ENCODE data around the gene VAT1L. TPM values are rescaled to one million over a fixed set of nuclear protein-coding genes. Genes with fewer than 3 reads are reported as not detected.

VAT1L gene
- total RNA-seq, 1 experiment from 2014 or later: not detected

DNA sequence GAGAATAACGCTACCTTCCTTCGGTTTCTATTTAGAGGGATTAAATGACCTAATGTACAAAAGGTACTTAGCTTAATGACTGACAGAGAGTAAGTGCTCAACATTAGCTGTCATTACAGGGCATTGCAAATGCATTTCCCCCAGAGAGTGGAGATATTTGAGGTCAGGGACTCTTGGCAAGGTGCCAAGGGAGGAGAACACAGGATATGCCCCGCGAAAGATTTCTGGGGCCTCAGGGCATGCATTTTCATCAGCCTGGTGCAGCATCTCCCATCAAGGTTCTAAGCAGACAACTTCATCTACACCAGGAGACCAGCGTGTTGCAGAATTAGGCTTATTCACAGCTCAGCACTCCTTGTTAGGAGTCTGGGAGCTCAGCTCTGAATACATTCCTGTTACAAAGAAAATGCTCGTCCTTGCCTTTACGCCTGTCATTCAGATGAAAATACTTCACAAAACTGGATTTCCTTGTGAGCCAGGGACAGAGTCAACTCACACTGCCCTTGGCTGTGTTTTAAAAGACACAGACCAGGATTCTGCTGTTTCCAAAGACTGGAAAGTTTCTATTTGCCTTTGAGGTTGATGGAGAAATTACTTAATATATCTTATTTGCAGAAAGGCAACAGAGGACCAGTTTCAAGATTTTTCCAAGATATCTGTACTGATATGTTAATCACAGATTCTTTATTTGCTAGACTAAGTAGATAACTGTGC lies 108.2 kb downstream of the VAT1L start:
- DNase-seq (ENCODE audit: low spot score): no peak
- in situ Hi-C loops (cut with HindIII; ENCODE audit: low sequenced_read_pairs): no loop called here

DNA sequence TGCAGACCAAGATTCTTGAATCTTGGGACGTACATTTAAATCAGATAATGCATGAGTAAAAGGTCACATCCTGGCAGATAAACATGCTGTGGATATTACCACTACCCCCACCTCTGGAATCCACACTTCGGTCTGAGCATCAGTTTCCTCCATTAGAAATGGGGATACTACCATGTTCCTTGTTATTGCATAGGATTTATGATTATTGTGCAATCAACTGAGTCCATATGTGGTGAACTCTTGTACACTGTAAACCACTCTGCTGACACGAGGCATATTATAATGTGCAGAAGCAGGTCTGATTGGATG lies 108.7 kb downstream of the VAT1L start:
- DNase-seq (ENCODE audit: low spot score): no peak
- in situ Hi-C loops (cut with HindIII; ENCODE audit: low sequenced_read_pairs): no loop called here

DNA sequence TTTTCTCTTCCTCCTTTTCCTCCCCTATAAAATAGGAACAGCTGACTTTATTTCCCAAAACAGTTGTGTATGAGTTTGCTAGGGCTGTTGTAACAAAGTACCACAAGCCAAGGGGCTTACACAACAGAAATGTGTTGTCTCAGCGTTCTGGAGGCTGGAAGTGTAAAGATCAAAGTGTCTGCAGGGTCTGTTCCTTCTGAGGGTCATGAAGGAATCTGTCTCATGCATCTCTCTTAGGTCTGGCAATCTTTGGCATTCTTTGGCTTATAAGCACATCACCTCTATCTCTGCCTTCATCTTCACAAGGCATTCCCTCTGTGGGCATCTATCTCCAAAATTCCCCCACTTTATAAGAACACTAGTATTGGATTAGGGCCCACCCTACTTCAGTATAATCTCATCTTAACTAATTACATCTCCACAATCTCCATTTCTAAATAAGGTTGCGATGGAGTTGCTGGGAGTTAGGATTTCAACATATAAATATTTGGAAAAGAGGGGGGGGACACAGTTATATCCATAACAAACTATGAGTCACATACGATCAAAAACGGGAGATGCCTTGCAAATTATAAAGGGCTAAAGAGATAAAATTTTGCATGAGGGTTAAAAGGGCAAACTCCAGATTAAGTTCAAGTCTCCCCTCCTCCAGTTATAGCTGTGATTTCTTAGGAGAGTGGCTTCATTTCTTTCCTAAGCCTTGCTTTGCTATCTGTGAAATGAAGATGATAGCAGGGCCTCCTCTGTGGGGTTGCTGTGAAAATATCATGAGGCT lies 109.7 kb downstream of the VAT1L start:
- in situ Hi-C loops (cut with HindIII; ENCODE audit: low sequenced_read_pairs): no loop called here
- DNase-seq (ENCODE audit: low spot score): no peak

DNA sequence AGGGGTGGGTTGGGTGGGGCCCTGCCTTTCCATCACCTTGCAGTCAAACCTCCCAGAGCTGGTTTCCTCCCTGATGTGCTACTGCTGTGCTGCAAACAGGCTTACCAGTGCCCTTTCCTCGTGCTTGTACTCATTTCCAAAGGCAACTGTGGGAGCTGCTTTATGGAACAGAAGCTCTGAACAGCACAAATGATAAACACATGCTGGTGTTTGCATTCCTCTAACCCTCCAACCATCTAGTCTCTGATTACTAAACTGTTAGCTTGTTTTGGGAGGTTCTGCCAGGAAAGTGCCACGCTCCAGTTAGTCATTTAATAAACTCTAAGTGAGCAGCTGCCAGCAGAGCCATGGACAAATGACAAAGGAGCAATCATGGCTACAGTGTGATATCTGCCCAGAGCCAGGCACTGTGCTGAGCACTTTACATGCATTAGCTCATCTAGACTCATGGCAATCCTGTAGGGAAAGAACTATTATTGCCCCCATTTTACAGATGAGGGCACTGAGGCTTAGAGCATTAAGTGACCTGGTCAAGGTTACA lies 110.4 kb downstream of the VAT1L start:
- peak; percentile 62 for DNase-seq (ENCODE audit: low spot score)
- in situ Hi-C loops (cut with HindIII; ENCODE audit: low sequenced_read_pairs): no loop called here

DNA sequence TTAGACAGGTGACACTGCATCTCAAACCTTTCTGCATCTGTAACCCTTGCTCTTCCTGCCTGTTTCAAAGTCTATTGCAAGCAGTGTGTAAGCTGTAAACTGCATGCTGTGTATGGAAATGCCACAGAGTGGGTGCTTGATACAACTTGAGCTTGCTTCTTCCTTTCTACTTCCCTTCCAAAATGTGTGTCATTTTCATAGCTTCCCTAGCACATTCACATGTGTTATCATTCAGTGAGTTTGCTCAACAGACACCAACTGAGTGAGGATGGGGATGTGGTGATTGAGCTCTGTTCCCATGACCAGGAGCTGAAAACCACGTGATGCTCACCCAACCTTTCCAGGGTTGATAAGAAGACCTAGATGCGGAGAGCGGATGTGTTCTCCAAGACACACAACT lies 111.1 kb downstream of the VAT1L start:
- in situ Hi-C loops (cut with HindIII; ENCODE audit: low sequenced_read_pairs): no loop called here
- DNase-seq (ENCODE audit: low spot score): no peak

DNA sequence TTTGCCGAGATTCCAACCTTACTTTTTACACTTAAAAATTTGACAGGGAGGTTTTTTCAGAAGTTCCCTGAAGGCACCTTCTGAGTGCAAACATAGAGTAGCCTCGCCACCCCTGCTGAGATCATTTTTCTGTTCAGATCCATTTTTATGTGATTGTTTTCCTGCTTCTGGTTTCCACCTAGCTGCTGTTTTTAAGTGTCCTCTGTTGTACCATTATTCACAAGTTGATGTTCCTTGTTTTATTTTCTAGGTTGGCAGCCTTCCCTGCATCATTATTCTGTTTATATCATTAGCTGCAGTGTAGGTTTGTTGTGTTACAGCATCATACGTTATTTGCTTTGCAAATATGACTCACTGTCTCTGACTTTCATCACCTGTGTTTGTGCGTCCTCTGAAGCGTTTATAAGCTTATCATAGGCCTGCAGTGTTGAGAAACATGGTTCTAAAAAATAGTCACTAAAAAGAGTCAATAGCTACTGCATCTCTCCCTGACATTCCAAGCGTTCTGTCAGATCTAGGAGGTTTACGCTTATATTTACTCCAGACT lies 117.1 kb downstream of the VAT1L start:
- no peak for DNase-seq (ENCODE audit: low spot score)
- in situ Hi-C loops (cut with HindIII; ENCODE audit: low sequenced_read_pairs): no loop called here

DNA sequence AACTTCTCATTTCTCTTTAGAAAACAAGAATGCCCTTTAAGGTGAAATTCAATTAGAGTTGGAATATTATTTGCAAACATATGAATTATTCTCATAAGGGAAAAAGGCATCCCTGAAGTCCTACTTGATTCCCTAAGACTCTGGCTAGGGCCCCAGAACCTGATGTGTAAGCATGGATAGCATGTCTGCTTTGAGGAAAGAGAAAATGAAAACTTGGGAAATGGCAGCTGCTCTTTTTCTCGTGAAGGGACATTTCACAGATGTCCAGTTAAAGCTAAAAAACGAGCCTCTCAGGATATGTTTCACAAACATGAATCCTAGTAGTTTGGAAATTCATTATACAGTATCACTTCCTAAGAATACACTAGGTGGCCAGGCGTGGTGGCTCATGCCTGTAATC lies 121.7 kb downstream of the VAT1L start:
- in situ Hi-C loops (cut with HindIII; ENCODE audit: low sequenced_read_pairs): no loop called here
- no peak for DNase-seq (ENCODE audit: low spot score)

DNA sequence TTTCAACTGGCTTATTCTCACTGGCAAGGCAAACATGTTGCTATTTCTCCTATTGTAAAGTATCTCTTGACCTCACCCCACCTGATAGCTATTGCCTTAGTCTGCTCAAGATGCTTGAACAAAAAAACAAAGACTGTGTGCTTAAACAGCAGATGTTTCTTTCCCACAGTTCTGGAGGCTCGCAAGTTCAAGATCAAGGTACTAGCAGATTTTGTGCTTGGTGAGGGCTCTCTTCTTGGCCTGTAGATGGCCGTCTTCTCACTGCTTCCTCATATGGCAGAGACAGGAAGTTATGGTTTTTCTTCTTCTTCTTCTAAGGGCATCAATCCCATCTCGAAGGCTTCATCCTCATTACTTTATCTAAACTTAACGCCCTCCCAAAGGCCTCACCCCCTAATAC lies 124.3 kb downstream of the VAT1L start:
- no peak for DNase-seq (ENCODE audit: low spot score)
- in situ Hi-C loops (cut with HindIII; ENCODE audit: low sequenced_read_pairs): no loop called here

DNA sequence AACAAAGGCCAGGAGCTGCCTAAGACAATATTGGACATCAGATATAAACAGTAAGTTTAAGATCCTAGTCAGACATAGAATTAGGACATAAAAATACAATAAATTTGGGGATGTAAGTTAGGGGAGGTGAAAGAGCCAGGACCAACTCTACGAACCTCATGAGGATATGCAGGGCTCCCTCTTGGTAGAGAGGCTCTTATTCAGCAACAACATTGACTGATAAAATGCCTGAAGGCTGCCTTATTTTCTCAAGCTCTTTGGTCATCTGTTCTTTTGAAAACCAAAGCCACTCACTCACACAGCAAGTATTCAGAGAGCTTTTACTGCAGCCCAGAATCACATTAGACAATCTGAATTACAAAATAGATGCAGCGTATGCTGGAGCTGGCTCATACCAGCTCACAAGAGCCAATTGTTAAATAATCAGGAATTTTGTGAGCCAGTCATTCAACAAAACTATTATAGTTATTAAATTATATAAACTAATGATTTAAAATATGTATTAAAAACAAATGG lies 125.4 kb downstream of the VAT1L start:
- in situ Hi-C loops (cut with HindIII; ENCODE audit: low sequenced_read_pairs): no loop called here
- DNase-seq (ENCODE audit: low spot score): no peak

DNA sequence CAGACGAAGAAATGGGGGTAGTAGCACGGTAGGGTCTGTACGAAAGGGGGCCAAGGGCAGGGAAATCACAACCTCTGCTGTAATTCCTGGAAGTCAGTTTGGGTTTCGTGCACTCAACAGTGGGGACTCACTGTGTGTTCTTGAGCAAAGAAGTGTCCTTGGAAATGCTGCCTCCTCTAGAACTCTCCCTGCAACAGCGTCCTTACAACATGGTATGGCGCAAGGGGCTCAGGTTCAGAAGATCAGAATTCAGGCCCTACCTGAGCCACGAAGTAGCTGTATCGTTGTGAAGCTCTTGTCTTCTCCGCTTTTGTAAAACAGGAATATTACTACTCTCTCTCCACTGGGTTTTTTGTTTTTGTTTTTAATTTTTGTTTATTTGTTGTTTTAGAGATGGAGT lies 127.7 kb downstream of the VAT1L start:
- no peak for DNase-seq (ENCODE audit: low spot score)
- in situ Hi-C loops (cut with HindIII; ENCODE audit: low sequenced_read_pairs): no loop called here

DNA sequence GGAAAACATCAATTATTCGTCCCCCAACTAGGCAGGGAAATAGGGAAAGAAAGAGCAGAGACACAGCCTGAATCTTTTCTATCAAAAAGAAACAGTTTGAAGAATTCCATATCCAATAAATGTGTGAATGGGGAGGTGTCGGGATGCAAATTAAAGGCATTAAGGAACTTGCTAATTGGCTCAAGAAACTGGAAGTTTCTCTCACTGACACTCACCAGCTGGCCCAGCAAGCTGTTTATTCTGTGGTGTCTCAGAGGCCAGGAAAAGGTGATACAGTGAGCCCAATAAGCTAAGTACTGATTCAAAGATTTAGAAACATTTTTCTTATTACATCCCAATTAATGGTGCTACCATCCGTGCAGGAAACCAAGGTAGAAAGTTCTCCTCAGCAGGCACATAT lies 129.6 kb downstream of the VAT1L start:
- in situ Hi-C loops (cut with HindIII; ENCODE audit: low sequenced_read_pairs): no loop called here
- DNase-seq (ENCODE audit: low spot score): peak; percentile 33

DNA sequence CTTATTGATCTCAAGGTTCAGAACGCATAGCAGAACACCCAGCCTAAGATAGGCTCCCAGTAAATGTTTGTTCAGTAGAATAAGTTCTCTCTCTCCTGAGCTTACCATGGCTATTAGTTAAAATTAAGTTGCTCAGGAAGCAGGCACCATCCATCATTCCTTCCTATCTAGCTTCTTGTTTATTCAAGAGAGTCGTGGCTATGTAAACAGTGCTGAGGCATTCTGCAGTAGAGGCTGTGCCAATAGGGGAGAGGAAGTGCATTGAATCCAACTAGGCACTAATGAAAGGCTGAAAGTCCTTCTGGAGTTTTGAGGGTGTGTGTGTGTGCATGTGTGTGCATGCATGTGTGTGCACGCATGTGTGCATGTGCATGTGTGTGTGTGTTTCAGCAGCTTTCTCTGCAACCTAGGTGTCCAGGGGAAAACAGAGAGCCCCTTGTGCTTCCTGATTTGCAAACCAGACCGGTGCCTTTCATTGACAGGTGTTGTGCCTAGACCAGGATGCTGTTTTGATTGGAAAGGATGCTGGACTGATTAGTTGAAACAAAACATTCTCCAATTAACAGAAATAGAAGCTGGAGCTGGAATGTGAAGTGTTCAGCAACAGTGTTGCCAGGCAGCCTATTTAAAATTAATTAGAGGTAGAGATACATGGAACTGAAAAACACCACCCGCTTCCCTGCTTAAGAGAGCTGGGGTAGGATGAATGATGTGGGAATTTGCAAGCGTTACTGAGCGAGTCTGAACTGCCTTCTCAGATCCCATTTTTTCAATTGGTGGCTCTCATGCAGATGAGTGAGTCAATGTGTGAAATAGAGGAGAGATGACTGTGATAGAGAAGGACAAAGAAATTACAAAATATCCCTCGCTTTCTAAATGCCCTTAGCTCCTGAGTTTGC lies 130.7 kb downstream of the VAT1L start:
- in situ Hi-C loops (cut with HindIII; ENCODE audit: low sequenced_read_pairs): no loop called here
- no peak for DNase-seq (ENCODE audit: low spot score)

DNA sequence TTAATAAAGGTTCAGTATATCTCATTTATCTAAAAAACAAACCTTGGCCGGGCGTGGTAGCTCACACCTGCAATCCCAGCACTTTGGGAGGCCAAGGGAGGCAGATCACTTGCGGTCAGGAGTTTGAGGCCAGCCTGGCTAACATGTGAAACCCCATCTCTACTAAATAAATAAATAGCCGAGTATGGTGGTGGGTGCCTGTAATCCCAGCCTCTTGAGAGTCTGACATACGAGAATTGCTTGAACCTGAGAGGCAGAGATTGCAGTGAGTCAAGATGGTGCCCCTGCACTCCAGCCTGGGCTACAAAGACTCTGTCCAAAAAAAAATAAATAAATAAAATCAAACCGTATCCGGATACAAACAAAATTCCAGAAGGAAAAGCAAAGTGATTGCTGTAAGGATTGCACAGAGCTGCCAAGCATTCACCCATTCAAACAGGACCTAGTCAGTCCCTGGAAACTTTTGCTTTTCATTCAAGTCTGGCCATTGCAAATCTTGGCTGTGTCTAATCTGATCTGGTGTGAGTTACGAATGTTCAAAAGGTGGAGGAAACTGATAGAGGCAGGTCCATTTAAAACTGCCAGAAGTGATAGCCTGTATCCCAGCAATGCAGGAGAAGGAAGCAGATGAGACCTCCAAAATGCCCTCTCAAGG lies 131.5 kb downstream of the VAT1L start:
- in situ Hi-C loops (cut with HindIII; ENCODE audit: low sequenced_read_pairs): no loop called here
- DNase-seq (ENCODE audit: low spot score): no peak

DNA sequence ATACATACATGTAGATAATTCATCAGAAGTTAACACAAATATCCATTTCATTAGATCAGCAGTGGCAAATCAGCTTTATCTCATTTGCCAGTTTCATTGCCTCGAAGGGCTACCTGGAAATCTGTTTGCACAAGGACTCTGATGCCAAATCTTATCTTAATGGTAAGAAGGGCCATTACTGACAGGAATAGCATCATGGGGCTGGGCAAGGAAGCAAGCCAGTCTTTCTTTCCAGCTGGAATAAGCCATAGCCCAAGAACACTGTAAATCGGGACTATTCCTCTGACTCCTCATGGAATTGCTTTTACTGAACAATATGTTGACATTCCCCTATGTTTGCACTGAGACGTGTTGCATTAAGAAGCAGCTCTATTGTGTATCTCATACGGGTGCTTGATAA lies 132.6 kb downstream of the VAT1L start:
- in situ Hi-C loops (cut with HindIII; ENCODE audit: low sequenced_read_pairs): no loop called here
- no peak for DNase-seq (ENCODE audit: low spot score)

DNA sequence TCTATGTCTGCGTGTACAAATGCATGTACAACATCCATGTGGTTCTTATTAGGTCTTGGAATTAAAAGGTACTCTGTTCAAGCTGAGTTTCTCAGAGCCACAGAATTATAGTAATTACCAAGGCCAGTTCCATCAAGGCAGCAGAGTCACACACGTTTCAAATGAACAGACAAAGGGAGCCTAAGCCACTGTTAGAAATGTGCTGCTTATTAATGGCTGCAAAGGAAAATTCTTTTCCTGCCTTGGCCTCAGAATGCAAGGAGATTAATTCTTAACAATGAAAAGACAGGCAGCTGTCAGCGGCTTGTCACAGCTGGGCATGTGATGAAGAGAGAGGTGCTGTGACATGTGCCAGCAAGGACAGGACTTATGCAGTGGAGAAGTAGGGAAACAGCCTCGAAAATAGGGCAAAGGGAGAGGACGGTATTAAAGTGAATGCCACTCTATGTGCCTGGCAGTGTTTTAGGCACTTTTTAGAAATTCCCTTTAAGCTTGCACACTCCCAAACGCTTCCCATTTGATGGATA lies 133.9 kb downstream of the VAT1L start:
- in situ Hi-C loops (cut with HindIII; ENCODE audit: low sequenced_read_pairs): no loop called here
- no peak for DNase-seq (ENCODE audit: low spot score)

DNA sequence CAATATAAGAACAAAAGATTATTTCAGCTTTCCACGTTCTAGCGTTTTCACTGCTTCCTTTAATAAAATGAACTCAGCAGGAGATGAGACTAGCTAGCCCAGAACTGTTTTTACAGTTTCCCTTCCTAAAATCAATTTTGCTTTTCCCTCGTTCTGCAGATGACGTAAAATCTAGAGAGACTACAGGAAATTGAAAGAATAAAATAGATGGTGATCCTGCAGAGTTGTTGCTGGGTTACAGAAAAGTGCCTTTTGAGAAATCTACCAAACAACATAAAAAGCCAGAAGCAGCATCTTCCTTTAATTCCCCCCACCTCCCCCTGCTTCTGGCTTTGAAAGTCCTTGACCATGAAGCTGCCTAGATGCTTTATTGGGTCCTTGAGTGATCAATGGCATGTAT lies 137.2 kb downstream of the VAT1L start:
- in situ Hi-C loops (cut with HindIII; ENCODE audit: low sequenced_read_pairs): no loop called here
- DNase-seq (ENCODE audit: low spot score): no peak

DNA sequence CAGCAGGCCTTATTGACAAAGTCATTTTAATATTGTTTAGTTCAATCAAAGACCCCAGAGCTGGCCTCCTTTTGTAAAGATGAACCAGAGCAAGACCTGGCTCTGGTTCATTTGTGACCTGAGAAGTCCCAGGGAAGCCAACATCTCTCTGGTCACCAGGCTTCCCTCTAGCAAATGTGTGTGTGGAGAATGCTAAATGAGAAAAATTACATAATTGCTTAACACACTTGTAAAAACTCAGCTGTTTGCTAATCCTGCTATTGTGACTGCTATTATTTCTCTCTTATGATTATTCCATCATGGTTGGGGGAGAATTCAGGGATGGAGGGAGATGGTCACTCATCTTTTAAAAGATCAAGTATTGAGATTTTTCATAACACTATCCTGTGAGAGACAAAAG lies 139.7 kb downstream of the VAT1L start:
- in situ Hi-C loops (cut with HindIII; ENCODE audit: low sequenced_read_pairs): no loop called here
- DNase-seq (ENCODE audit: low spot score): no peak

DNA sequence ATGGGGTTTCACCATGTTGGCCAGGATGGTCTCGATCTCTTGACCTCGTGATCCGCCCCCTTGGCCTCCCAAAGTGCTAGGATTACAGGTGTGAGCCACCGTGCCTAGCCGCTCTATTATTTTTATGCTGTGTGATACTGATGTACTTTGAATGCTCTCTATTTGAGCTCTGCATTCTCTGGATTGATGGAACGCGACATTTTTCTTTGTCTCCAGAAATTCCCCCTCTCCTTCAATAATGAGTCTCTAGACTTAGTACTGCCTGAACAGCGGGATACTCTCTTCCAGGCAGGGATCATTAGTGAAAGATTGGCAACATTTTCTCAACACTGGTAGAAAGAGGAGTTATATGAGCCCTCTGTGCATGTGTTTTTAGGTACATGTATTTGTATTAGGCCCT lies 140.6 kb downstream of the VAT1L start:
- in situ Hi-C loops (cut with HindIII; ENCODE audit: low sequenced_read_pairs): no loop called here
- DNase-seq (ENCODE audit: low spot score): no peak

DNA sequence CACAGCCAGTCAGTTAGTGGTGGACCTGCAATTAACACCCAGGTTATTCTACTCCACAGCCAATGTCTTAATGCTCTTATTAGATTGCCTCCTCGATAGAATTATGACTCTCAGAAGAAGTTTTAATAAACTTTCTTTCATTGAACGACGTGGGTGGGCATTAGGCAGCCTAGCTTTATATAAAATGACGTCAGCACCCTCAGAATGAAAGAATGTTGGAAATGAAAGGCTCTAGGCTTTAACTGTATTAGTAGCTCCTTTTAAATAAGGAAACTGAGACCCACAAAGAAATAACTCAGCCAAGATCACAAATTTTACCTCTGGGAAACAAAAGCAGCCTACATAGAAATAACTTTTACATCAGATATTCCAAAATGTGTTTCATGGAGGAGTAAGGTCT lies 142.7 kb downstream of the VAT1L start:
- no peak for DNase-seq (ENCODE audit: low spot score)
- in situ Hi-C loops (cut with HindIII; ENCODE audit: low sequenced_read_pairs): no loop called here

Measured in G401 (cell line).